Activated CD8-positive, alpha-beta memory T cell treated with anti-CD3 and anti-CD28 coated beads, Interleukin-2, amount 50 U/mL, for 24 hours (primary cell): ENCODE results near the gene B3GAT1.

ENCODE experiments used
- DNase-seq: peaks from one replicate; pipeline ENCODE4 v3.0.0-alpha.2; 2020; ENCODE audit errors: extremely low read depth

Gene B3GAT1

GRCh38 chr11:134333312-134333711 lies 78.7 kb downstream of the B3GAT1 start:
- DNase-seq: no peak

DNA sequence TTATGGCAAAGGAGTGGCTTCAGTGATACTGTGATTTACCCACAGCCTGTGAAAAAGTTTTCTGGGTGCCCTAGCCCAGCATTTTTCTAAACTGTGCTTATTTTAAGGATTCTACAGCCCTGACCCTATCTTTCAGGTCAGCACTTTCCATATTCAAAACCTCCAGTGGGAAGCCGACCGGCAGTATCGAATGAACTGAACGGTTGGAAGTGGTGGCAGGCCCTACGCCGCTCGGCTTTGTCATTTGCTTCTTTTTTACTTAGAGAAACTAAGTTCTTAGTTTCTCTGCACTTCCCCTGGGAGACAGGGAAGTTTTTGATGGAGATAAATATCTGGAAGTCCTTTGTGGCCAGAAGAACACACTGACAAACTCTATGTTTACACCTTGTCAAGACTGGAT lies 79.3 kb downstream of the B3GAT1 start:
- DNase-seq: no peak

DNA sequence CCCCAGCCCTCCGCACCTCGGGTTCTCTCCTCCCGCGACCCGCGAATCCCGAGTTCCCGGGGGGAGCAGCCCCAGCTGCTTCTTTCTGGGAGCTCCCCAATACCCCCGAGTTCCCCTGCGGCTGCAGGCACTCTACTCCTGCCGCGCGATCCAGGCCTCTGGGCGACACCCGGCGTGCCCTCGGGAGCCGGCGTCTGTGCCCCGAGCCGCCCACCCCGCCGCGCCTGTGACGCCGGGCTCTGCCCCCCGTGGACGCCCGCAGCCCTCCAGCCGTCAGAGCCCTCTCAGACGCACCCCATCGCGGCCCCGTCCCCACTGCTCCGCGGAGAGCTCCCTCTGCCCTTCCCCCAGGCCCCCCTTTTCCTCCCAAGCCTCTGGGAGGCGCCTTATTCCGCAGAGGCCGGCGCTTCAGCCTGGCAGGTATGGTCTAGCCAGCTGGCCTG lies 79.8 kb downstream of the B3GAT1 start:
- DNase-seq: no peak

DNA sequence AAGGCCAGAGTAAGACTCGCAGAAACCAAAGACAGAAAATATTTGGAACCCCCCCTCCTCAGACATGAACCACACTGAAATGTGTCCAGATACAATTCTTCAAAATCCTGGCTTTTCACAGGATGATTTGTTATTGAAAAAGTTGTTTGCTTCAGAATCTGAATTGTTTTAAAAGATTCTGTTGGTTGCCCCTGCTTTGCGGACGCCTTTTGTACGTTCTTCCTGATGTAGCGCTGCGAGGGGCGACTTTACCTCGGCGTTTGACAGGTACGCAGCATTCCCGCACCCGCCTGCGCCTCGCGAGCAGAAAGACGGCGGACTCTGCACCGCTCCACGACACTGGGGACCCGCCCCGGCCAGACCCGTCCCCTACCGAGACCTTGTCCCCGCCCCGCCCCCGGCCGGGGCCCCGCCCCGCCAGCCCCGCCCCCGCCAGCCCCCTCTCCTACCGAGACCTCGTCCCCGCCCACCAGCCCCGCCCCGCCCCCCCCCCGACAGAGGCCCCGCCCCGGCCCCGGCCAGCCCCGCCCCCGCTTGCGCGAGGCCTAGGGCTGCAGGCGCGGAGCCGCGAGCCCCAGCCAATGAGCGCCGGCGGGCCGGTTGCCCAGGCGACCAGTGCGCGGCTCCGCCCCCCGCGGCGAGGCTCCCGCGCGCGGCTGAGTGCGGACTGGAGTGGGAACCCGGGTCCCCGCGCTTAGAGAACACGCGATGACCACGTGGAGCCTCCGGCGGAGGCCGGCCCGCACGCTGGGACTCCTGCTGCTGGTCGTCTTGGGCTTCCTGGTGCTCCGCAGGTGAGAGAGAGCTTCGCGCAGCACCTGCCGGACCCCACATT lies 80.5 kb downstream of the B3GAT1 start, which contains the start of gene GLB1L2:
Gene GLB1L2, plus strand, starts transcription at position 635 of the 835 bp plus-strand sequence. Its CDS starts 74 bp downstream, at position 709.
- peak; percentile 38 for DNase-seq

DNA sequence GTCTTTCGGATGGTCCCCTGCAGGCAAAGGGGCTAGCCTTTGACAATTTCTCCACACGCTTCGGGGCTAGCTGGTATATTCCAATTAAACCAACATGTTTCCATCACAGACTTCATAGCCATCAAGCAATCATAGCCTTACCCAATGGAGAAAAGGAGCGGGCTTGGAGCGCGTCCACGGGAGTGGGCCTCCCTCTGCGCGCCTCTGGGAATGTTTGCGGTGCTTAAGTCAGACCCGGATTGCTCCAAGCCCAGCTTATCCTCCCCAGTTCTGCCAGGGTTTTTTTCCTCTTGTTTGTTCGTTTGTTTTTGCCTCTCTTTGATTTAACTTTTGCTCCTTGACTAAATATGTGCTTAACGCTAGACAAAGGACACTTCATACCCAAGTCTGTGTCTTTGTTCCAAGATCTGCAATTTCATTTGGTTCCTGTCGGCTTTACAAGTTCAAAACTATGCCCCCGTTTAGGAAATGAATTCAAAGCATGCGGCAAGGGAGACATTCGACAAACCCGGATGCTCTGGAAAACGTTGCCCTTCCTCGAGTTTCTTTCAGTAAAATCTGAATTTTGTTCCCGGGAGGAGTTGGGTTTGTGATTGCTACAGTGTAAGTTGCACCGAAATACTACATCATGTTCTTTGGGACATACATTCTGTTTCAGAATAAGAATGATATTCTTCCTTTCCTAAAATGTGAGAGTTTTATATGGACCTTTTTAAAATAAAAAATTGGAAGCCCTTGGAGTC lies 81.3 kb downstream of the B3GAT1 start:
- DNase-seq: no peak
